ENCODE measurements around the gene HSFX4.
"Not testable (repeated sequence)": the region's sequence is repeated elsewhere in the genome, so short reads cannot be mapped to it uniquely, and the experiment has no call there.

The HSFX4 gene

DNA sequence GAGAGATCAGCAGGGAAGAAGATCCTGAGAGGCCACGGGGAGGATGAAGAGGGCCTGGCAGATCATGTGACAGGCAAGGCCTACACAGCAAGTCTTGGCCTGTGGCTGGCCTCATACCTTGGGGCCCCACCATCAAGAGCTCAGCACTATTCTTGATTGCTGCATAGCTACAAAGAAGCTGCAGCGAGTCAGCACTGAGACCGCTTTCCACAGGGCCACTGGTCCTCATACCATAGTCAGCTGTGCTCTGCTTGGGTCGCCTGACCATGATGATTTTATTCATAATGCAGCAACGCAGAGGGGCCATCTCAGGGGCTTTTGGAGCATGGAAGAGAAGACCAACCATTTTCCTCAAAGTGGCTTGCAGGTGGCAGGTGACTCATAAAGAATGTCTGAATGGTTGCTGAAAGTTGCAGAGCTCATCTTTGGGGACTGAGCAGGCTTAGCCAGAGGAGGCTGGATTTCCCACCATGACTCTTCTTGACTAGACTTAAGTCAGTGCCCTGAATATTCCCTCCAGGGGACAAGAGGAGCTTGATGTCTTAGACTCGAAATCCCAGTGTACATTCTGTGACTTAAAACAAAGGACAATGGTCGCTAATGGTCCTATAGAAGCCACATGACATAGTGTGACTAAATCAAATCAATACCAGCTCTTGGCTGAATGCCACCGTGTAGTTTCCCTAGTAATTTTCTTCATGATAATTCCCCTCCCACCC, 2.0 kb upstream of the HSFX4 start:
- not testable (repeated sequence) for H4K12ac ChIP-seq (ENCODE audit: low read depth, low read length); H3K9ac ChIP-seq (ENCODE audit: low read length); H2BK120ac ChIP-seq (ENCODE audit: insufficient read depth, low read length, poor library complexity); H3K9me3 ChIP-seq (ENCODE audit: insufficient read depth, low read depth, low read length); H2AK5ac ChIP-seq (ENCODE audit: low read length); H3K27ac ChIP-seq (ENCODE audit: low read depth, low read length); H3K4me2 ChIP-seq (ENCODE audit: low read length); DNase-seq; H4K91ac ChIP-seq (ENCODE audit: low read depth, low read length); H3K36me3 ChIP-seq (ENCODE audit: control insufficient read depth in 1 of 2, insufficient read depth in 2 of 2, low read length in 2 of 2); H3K4me1 ChIP-seq (ENCODE audit: control insufficient read depth in 1 of 2, insufficient read depth in 2 of 2, low read length in 2 of 2); H3K79me2 ChIP-seq (ENCODE audit: control insufficient read depth, insufficient read depth, low read length, poor library complexity); H3K18ac ChIP-seq (ENCODE audit: low read length); H3K27me3 ChIP-seq (ENCODE audit: insufficient read depth, low read length); H3K23ac ChIP-seq (ENCODE audit: low read length); H4K8ac ChIP-seq (ENCODE audit: low read depth, low read length); H2BK12ac ChIP-seq (ENCODE audit: low read length); H2AFZ ChIP-seq (ENCODE audit: insufficient read depth, low read length, poor library complexity); H3K4me3 ChIP-seq (ENCODE audit: low read depth, low read length); H3K4ac ChIP-seq (ENCODE audit: low read depth, low read length); H3K79me1 ChIP-seq (ENCODE audit: low read length); H3K14ac ChIP-seq (ENCODE audit: low read length); H2BK5ac ChIP-seq (ENCODE audit: low read depth, low read length, poor library complexity)
- WGBS (ENCODE audit: extremely low coverage, insufficient coverage, insufficient read length) = no CpG with 5 or more reads among the region's 8 CpGs

DNA sequence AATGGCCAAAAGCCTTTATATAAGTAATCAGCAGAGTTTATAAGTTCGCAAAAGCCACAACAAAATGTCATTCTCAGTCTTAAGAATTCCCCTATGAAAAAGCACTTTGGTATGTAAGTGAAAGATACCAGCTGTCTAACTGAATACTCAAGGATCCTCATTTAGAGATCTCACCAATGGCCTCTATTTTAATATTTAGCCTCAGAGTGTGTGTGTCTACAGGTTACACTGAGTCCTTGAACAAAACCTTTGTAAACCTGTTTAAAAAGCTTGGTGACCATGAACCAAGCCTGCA, 1.5 kb upstream of the HSFX4 start:
- H2AFZ ChIP-seq (ENCODE audit: insufficient read depth, low read length, poor library complexity); H3K4ac ChIP-seq (ENCODE audit: low read depth, low read length); H3K9me3 ChIP-seq (ENCODE audit: insufficient read depth, low read depth, low read length); H4K12ac ChIP-seq (ENCODE audit: low read depth, low read length); H3K79me2 ChIP-seq (ENCODE audit: control insufficient read depth, insufficient read depth, low read length, poor library complexity); H3K18ac ChIP-seq (ENCODE audit: low read length); H3K4me3 ChIP-seq (ENCODE audit: low read depth, low read length); H4K91ac ChIP-seq (ENCODE audit: low read depth, low read length); H2BK120ac ChIP-seq (ENCODE audit: insufficient read depth, low read length, poor library complexity); H3K79me1 ChIP-seq (ENCODE audit: low read length); H3K36me3 ChIP-seq (ENCODE audit: control insufficient read depth in 1 of 2, insufficient read depth in 2 of 2, low read length in 2 of 2); H3K23ac ChIP-seq (ENCODE audit: low read length); H3K9ac ChIP-seq (ENCODE audit: low read length); H4K8ac ChIP-seq (ENCODE audit: low read depth, low read length); H3K27me3 ChIP-seq (ENCODE audit: insufficient read depth, low read length); DNase-seq; H2BK5ac ChIP-seq (ENCODE audit: low read depth, low read length, poor library complexity); H3K4me2 ChIP-seq (ENCODE audit: low read length); H3K27ac ChIP-seq (ENCODE audit: low read depth, low read length); H2AK5ac ChIP-seq (ENCODE audit: low read length); H3K4me1 ChIP-seq (ENCODE audit: control insufficient read depth in 1 of 2, insufficient read depth in 2 of 2, low read length in 2 of 2); H2BK12ac ChIP-seq (ENCODE audit: low read length); H3K14ac ChIP-seq (ENCODE audit: low read length): not testable (repeated sequence)
- no CpG with 5 or more reads among the region's 1 CpG for WGBS (ENCODE audit: extremely low coverage, insufficient coverage, insufficient read length)

DNA sequence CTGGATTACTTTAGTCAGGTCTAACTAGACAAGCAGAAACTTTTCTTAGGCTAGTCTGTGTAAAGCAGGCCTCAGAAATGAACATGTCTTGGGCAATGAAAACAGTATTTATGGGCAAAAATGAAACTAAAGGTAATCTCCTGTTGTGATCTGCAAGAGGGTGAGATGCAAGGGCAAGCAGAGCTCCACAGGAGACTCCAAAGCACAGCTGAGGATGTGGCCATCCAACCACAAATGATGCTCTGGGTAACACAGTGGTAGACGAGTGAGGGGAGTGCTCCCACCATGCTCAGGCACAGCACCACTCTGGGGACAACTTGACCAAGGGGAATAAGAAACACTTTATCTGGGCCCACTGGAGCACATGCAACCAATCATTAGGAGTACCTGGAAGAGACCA, 738 bp upstream of the HSFX4 start:
- not testable (repeated sequence) for H3K79me1 ChIP-seq (ENCODE audit: low read length); H3K4me2 ChIP-seq (ENCODE audit: low read length); H3K9me3 ChIP-seq (ENCODE audit: insufficient read depth, low read depth, low read length); H3K79me2 ChIP-seq (ENCODE audit: control insufficient read depth, insufficient read depth, low read length, poor library complexity); H4K91ac ChIP-seq (ENCODE audit: low read depth, low read length); H3K27ac ChIP-seq (ENCODE audit: low read depth, low read length); H3K27me3 ChIP-seq (ENCODE audit: insufficient read depth, low read length); H2BK5ac ChIP-seq (ENCODE audit: low read depth, low read length, poor library complexity); H2AK5ac ChIP-seq (ENCODE audit: low read length); H3K9ac ChIP-seq (ENCODE audit: low read length); H2AFZ ChIP-seq (ENCODE audit: insufficient read depth, low read length, poor library complexity); H3K23ac ChIP-seq (ENCODE audit: low read length); H3K36me3 ChIP-seq (ENCODE audit: control insufficient read depth in 1 of 2, insufficient read depth in 2 of 2, low read length in 2 of 2); H3K4me3 ChIP-seq (ENCODE audit: low read depth, low read length); H2BK120ac ChIP-seq (ENCODE audit: insufficient read depth, low read length, poor library complexity); H3K18ac ChIP-seq (ENCODE audit: low read length); H4K12ac ChIP-seq (ENCODE audit: low read depth, low read length); DNase-seq; H3K14ac ChIP-seq (ENCODE audit: low read length); H3K4ac ChIP-seq (ENCODE audit: low read depth, low read length); H2BK12ac ChIP-seq (ENCODE audit: low read length); H3K4me1 ChIP-seq (ENCODE audit: control insufficient read depth in 1 of 2, insufficient read depth in 2 of 2, low read length in 2 of 2); H4K8ac ChIP-seq (ENCODE audit: low read depth, low read length)
- no CpG with 5 or more reads among the region's 1 CpG for WGBS (ENCODE audit: extremely low coverage, insufficient coverage, insufficient read length)

DNA sequence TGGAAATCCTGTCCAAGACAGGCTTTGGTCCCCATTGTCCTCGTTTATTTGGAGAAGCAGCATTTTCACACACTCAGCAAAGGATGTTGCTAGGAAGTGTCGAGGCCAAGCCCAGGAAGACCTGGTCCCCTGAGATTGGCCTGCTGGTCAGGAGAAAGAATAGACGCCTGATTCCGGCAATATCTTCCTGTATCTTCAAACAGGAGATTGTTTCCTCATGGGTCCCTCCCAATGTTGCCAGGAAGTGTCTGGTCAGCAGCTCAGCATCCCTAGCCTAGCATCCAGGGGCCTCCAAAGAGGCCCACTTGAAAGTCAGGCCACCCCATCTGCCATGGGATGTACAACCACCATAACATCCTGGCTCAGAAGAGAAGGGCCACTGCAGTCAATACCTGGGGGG, 2.0 kb downstream of the HSFX4 start:
- H3K4ac ChIP-seq (ENCODE audit: low read depth, low read length); H3K9ac ChIP-seq (ENCODE audit: low read length); H3K14ac ChIP-seq (ENCODE audit: low read length); H3K18ac ChIP-seq (ENCODE audit: low read length); H2BK12ac ChIP-seq (ENCODE audit: low read length); H3K79me2 ChIP-seq (ENCODE audit: control insufficient read depth, insufficient read depth, low read length, poor library complexity); H2BK120ac ChIP-seq (ENCODE audit: insufficient read depth, low read length, poor library complexity); H3K9me3 ChIP-seq (ENCODE audit: insufficient read depth, low read depth, low read length); H2BK5ac ChIP-seq (ENCODE audit: low read depth, low read length, poor library complexity); H3K4me3 ChIP-seq (ENCODE audit: low read depth, low read length); H3K23ac ChIP-seq (ENCODE audit: low read length); H4K12ac ChIP-seq (ENCODE audit: low read depth, low read length); H3K27ac ChIP-seq (ENCODE audit: low read depth, low read length); H3K79me1 ChIP-seq (ENCODE audit: low read length); H4K91ac ChIP-seq (ENCODE audit: low read depth, low read length); H3K4me1 ChIP-seq (ENCODE audit: control insufficient read depth in 1 of 2, insufficient read depth in 2 of 2, low read length in 2 of 2); H3K27me3 ChIP-seq (ENCODE audit: insufficient read depth, low read length); H2AK5ac ChIP-seq (ENCODE audit: low read length); H4K8ac ChIP-seq (ENCODE audit: low read depth, low read length); DNase-seq; H2AFZ ChIP-seq (ENCODE audit: insufficient read depth, low read length, poor library complexity); H3K4me2 ChIP-seq (ENCODE audit: low read length): not testable (repeated sequence)
- H3K36me3 ChIP-seq (ENCODE audit: control insufficient read depth in 1 of 2, insufficient read depth in 2 of 2, low read length in 2 of 2) = peaks cover 12 to 15% of the 10 kb centered on the region in 2 experiments
- no CpG with 5 or more reads among the region's 4 CpGs for WGBS (ENCODE audit: extremely low coverage, insufficient coverage, insufficient read length)
